HG02678 (cell line): ENCODE measurements around the gene LHPP.
A peak's percentile ranks its signal among the peaks of the same experiment; 100 is the strongest.

Experiments
- ATAC-seq: cut with Tn5 transposase; IDR thresholded peaks from one replicate; pipeline ENCODE4 v1.9.1; 2021; ENCODE audit warnings: mild to moderate bottlenecking, moderate library complexity; ENCODE audit not compliant: unreplicated experiment

LHPP gene

GRCh38 chr10:124518366-124518765, 56.7 kb downstream of the LHPP start:
- no peak for ATAC-seq

GRCh38 chr10:124520558-124521428, 59.2 kb downstream of the LHPP start:
- no peak for ATAC-seq

GRCh38 chr10:124521429-124521871, 59.8 kb downstream of the LHPP start:
- ATAC-seq, result no peak

- ATAC-seq, result no peak
Observed at GRCh38 chr10:124522131-124522932, 60.7 kb downstream of the LHPP start.

- no peak for ATAC-seq
Observed at GRCh38 chr10:124522933-124523871, 61.6 kb downstream of the LHPP start.

GRCh38 chr10:124523901-124524300, 62.3 kb downstream of the LHPP start:
- no peak for ATAC-seq

GRCh38 chr10:124524991-124525653, 63.5 kb downstream of the LHPP start:
- ATAC-seq, result no peak

GRCh38 chr10:124525751-124526600, 64.4 kb downstream of the LHPP start:
- ATAC-seq, result no peak

GRCh38 chr10:124526621-124527267, 65.1 kb downstream of the LHPP start:
- ATAC-seq, result no peak

GRCh38 chr10:124527874-124528395, 66.3 kb downstream of the LHPP start:
- no peak for ATAC-seq

GRCh38 chr10:124529661-124530214, 68.1 kb downstream of the LHPP start:
- no peak for ATAC-seq

- peak; percentile 90 for ATAC-seq
Observed at GRCh38 chr10:124530215-124530665, 68.6 kb downstream of the LHPP start.

- no peak for ATAC-seq
Observed at GRCh38 chr10:124530816-124531215, 69.2 kb downstream of the LHPP start.

GRCh38 chr10:124532106-124532641, 70.6 kb downstream of the LHPP start:
- ATAC-seq, result no peak

- no peak for ATAC-seq
Observed at GRCh38 chr10:124532788-124533187, 71.2 kb downstream of the LHPP start.

- ATAC-seq, result no peak
Observed at GRCh38 chr10:124533266-124533665, 71.6 kb downstream of the LHPP start.

- ATAC-seq, result no peak
Observed at GRCh38 chr10:124534231-124534798, 72.7 kb downstream of the LHPP start.
